Small intestine (tissue), 7 donors: Measurements from ENCODE around the gene UBQLN4. TPM values are rescaled to one million over a fixed set of nuclear protein-coding genes. Genes with fewer than 3 reads are reported as not detected.

Experiments used
- DNase-seq, 2 donors: peaks; one replicate each; pipeline versions ENCODE4 v3.0.0 to v3.0.0-alpha.2; 2013
- FAIRE-seq: peaks from 2 replicates; lab custom pipeline; 2012; peaks lifted over from hg19 to GRCh38; lab: Jason Lieb, UNC
- H3K27ac ChIP-seq, 3 donors: one replicate each; pipeline ENCODE4 v1.5.1; 2013; ENCODE audit warnings: low read length in 2 of 3, mild to moderate bottlenecking in 2 of 3, control low read depth in 1 of 3, inconsistent platforms in 1 of 3, low read depth in 1 of 3, moderate library complexity in 1 of 3
- H3K27me3 ChIP-seq, 3 donors: one replicate each; pipeline ENCODE4 v1.6.1; 2013; ENCODE audit warnings: low read length in 3 of 3, inconsistent platforms in 1 of 3; ENCODE audit not compliant: control insufficient read depth in 3 of 3, insufficient read depth in 3 of 3
- H3K36me3 ChIP-seq, 3 donors: one replicate each; pipeline ENCODE4 v1.6.1; 2013; ENCODE audit warnings: low read length in 3 of 3, inconsistent platforms in 1 of 3, low read depth in 1 of 3, mild to moderate bottlenecking in 1 of 3, moderate library complexity in 1 of 3; ENCODE audit not compliant: control insufficient read depth in 3 of 3, insufficient read depth in 2 of 3
- H3K4me1 ChIP-seq, 3 donors: one replicate each; pipeline ENCODE4 v1.6.1; 2013; ENCODE audit warnings: low read length in 2 of 3, inconsistent platforms in 1 of 3, low read depth in 1 of 3, mild to moderate bottlenecking in 1 of 3, moderate library complexity in 1 of 3; ENCODE audit not compliant: control insufficient read depth in 3 of 3, insufficient read depth in 2 of 3
- H3K4me3 ChIP-seq, 3 donors: one replicate each; pipeline ENCODE4 v1.5.1; 2013; ENCODE audit warnings: low read length in 3 of 3, control low read depth in 1 of 3, inconsistent platforms in 1 of 3, low read depth in 1 of 3, mild to moderate bottlenecking in 1 of 3, moderate library complexity in 1 of 3
- H3K9me3 ChIP-seq, 2 donors: one replicate each; pipeline ENCODE4 v1.6.1; 2013; ENCODE audit warnings: low read depth in 1 of 2, low read length in 1 of 2; ENCODE audit not compliant: control insufficient read depth in 2 of 2, insufficient read depth in 1 of 2
- WGBS, 3 donors: extraction: QIAGEN DNeasy Blood & Tissue Kit; methylation state at CpG; one replicate each; pipeline ENCODE4 v1.1.7; 2013; 5-methylcytosine and 5-hydroxymethylcytosine counted together
- polyA plus RNA-seq, 4 donors: library from polyadenylated mRNA; stranded (reverse) in 3 of 4; unstranded in 1 of 4; fragments of 200-250 nt in 3 of 4; fragments of 120-200 nt in 1 of 4; gene quantifications; one replicate each; pipeline versions ENCODE4 v1.2.1 to v1.2.3, GENCODE V29; 2013
- donor health status: healthy with polysubstance abuse.
- donor health status: control.
- donor health status: control.
- donor health status: Bipolar disorder and iron deficiency.
- donor health status: healthy.

The UBQLN4 gene
- polyA plus RNA-seq, 4 donors, result 14.1 to 37.1 (median 20.4) TPM

DNA sequence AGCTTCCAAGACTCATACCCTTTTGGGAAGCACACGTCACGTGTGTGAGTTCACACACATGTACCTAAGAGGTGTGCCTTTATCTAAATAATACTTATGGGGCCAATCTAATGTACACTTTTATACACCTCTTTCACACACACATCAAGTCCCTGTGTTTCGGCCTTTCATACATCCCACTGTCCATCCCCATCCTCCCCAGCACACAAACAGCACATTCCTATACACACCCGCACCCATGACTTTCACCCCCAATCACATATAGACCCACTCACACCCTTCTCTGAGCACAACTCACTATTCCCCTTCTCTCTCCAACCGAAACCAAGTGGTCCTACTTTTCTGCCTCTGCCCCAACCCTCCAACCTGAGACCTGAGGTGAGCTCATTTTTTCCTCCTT lies 25.1 kb upstream of the UBQLN4 start:
- H3K27ac ChIP-seq, result no peak overlapping the region
- H3K9me3 ChIP-seq, result no peaks in the 10 kb centered on the region
- H3K4me1 ChIP-seq, result peaks cover 0 to 22% (median 0%) of the 10 kb centered on the region in 3 donors
- no peak overlapping the region for H3K4me3 ChIP-seq
- FAIRE-seq (no peak), DNase-seq (peak in 1 of 2 donors; percentile 4)
- WGBS, 3 donors, result 85 to 89% (median 86%) methylated on average over 5 of the region's 5 CpGs
- H3K27me3 ChIP-seq, result no peaks in the 10 kb centered on the region
- peaks cover 0 to 23% (median 0%) of the 10 kb centered on the region in 3 donors for H3K36me3 ChIP-seq

DNA sequence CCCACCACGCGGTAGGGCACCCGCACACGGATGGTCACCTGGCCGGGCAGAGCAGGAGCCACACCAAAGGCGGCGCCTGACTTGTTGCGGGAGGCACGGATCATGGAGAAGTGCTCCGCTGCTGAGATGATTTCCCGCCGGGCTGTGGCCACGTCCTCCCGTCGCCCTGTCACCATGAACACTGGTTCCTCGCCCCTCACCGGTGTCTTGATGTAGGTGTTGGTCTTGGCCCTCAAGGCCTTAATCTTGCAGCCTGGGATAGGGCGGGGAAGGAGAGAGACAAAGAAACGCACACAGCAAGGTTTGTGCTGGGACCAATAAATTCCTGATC lies 23.8 kb upstream of the UBQLN4 start:
- no peaks in the 10 kb centered on the region for H3K9me3 ChIP-seq
- DNase-seq, result no peak
- no peak overlapping the region for H3K4me3 ChIP-seq
- H3K27me3 ChIP-seq, result no peaks in the 10 kb centered on the region
- H3K36me3 ChIP-seq, result peaks cover 0 to 33% (median 0%) of the 10 kb centered on the region in 3 donors
- no peak overlapping the region for H3K27ac ChIP-seq
- H3K4me1 ChIP-seq, result peaks cover 0 to 29% (median 0%) of the 10 kb centered on the region in 3 donors
- FAIRE-seq, result no peak
- WGBS, 3 donors, result 91 to 94% (median 93%) methylated on average over 19 of the region's 19 CpGs

DNA sequence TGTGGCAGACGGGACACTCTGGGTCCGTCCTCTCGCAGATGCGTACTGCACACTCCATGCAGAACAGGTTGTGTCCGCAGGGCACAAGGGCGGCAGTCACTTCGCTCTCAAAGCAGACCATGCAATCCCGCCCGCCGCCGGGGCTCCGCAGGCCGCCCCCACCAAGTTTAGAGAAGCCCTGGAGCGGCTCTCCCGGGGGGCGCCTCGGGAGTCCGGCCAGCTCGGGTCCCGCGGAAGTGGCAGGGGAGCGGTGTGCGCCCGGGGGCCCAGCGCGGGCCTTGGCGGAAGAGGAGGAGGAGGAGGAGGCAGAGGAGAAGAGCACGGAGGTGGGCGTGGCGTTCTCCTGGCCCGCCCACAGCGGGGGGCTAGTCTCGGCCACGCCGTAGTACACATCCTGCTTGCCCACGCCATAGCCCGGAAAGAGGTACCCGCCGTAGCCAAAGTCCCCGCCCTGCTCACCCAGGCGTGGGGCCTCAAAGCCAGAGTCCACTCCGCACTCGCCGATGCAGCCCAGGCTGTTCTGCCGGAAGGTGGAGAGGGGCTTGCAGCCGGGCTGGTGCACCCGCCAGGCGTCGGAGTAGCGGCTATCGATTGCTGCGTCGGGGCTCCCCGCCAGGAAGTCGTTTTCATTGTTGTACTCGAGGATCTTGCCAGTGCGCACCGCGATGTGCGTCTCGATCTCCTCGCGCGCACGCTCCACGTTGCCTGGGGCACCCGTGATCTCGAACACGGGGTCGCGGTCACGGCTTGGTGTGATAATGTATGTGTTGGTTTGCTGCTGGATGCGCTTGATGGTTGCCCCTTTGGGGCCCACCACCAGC lies 23.2 kb upstream of the UBQLN4 start:
- WGBS, 3 donors, result 67 to 89% (median 85%) methylated on average over 63 to 73 of the region's 73 CpGs
- Histone ChIP-seq H3K9me3 (no peaks in the 10 kb centered on the region), H3K36me3 (peaks cover 0 to 37% (median 0%) of the 10 kb centered on the region in 3 donors), H3K27ac (no peak overlapping the region), H3K4me1 (peaks cover 0 to 29% (median 0%) of the 10 kb centered on the region in 3 donors), H3K4me3 (peak overlapping the region in 2 of 3 donors; percentile 18 to 38), H3K27me3 (no peaks in the 10 kb centered on the region)
- no peak for FAIRE-seq
- DNase-seq, result peak in 1 of 2 donors; percentile 74

- H3K36me3 ChIP-seq, result peaks cover 0 to 48% (median 0%) of the 10 kb centered on the region in 3 donors
- H3K27me3 ChIP-seq, result no peaks in the 10 kb centered on the region
- FAIRE-seq (no peak), DNase-seq (no peak)
- H3K4me1 ChIP-seq, result peaks cover 0 to 23% (median 0%) of the 10 kb centered on the region in 3 donors
- no peak overlapping the region for H3K4me3 ChIP-seq
- WGBS, 3 donors, result 58 to 70% (median 68%) methylated on average over 4 of the region's 4 CpGs
- no peaks in the 10 kb centered on the region for H3K9me3 ChIP-seq
- H3K27ac ChIP-seq, result no peak overlapping the region
Measured at GRCh38 chr1:156075775-156076204, 22.2 kb upstream of the UBQLN4 start.

- Histone ChIP-seq H3K9me3 (no peaks in the 10 kb centered on the region), H3K27ac (no peak overlapping the region), H3K4me3 (no peak overlapping the region), H3K36me3 (peaks cover 0 to 54% (median 0%) of the 10 kb centered on the region in 3 donors), H3K27me3 (no peaks in the 10 kb centered on the region), H3K4me1 (peaks cover 0 to 22% (median 0%) of the 10 kb centered on the region in 3 donors)
- FAIRE-seq, result no peak
- WGBS, 3 donors, result 46 to 62% (median 51%) methylated on average over 3 of the region's 3 CpGs
- DNase-seq, result peak in 1 of 2 donors; percentile 4
Measured at GRCh38 chr1:156075162-156075561, 21.6 kb upstream of the UBQLN4 start.

DNA sequence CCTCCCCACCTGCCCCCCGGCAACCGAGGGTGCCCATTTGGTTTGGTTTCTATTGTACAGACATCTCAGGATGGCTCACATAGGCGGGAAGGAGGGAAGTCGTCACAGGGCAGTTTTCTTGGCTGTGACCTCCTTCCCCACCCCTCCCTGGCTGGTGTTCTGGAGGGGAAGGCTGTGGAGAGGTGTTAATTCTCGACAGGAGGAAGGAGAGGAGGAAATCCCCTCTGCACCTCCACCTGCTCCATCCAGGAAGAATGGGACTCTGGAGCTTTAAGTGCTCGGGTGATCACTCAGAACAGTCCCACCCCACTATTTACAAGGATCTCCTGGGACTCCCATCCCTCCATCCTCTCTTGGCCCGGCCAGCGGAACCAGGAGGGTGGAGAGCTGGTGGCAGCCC lies 21.1 kb upstream of the UBQLN4 start:
- FAIRE-seq, result no peak
- Histone ChIP-seq H3K27me3 (no peaks in the 10 kb centered on the region), H3K4me1 (peaks cover 0 to 22% (median 0%) of the 10 kb centered on the region in 3 donors), H3K9me3 (no peaks in the 10 kb centered on the region), H3K27ac (no peak overlapping the region), H3K4me3 (no peak overlapping the region), H3K36me3 (peaks cover 0 to 59% (median 0%) of the 10 kb centered on the region in 3 donors)
- no peak for DNase-seq
- WGBS, 3 donors, result 49 to 70% (median 62%) methylated on average over 7 to 8 of the region's 8 CpGs

GRCh38 chr1:156073740-156074139 lies 20.1 kb upstream of the UBQLN4 start:
- 57 to 78% (median 77%) methylated on average over 4 to 5 of the region's 5 CpGs for WGBS, 3 donors
- peaks cover 0 to 22% (median 0%) of the 10 kb centered on the region in 3 donors for H3K4me1 ChIP-seq
- DNase-seq (no peak), FAIRE-seq (no peak)
- H3K4me3 ChIP-seq, result no peak overlapping the region
- H3K36me3 ChIP-seq, result peaks cover 0 to 68% (median 0%) of the 10 kb centered on the region in 3 donors
- no peaks in the 10 kb centered on the region for H3K27me3 ChIP-seq
- no peaks in the 10 kb centered on the region for H3K9me3 ChIP-seq
- no peak overlapping the region for H3K27ac ChIP-seq

- peaks cover 0 to 73% (median 2%) of the 10 kb centered on the region in 3 donors for H3K36me3 ChIP-seq
- 13 to 46% (median 28%) methylated on average over 1 of the region's 1 CpG for WGBS, 3 donors
- peaks cover 0 to 22% (median 0%) of the 10 kb centered on the region in 3 donors for H3K4me1 ChIP-seq
- H3K9me3 ChIP-seq, result no peaks in the 10 kb centered on the region
- DNase-seq (no peak), FAIRE-seq (no peak)
- H3K4me3 ChIP-seq, result no peak overlapping the region
- H3K27ac ChIP-seq, result no peak overlapping the region
- no peaks in the 10 kb centered on the region for H3K27me3 ChIP-seq
Measured at GRCh38 chr1:156073110-156073687, 19.6 kb upstream of the UBQLN4 start.
